Activated gamma-delta T cell (primary cell): ENCODE data around the gene CYP27A1.
"Not testable (repeated sequence)": the region's sequence is repeated elsewhere in the genome, so short reads cannot be mapped to it uniquely, and the experiment has no call there.

Source experiments
- DNase-seq: peaks from one replicate; lab custom pipeline; 2025; lab: John Stamatoyannopoulos, UW

The CYP27A1 gene

DNA sequence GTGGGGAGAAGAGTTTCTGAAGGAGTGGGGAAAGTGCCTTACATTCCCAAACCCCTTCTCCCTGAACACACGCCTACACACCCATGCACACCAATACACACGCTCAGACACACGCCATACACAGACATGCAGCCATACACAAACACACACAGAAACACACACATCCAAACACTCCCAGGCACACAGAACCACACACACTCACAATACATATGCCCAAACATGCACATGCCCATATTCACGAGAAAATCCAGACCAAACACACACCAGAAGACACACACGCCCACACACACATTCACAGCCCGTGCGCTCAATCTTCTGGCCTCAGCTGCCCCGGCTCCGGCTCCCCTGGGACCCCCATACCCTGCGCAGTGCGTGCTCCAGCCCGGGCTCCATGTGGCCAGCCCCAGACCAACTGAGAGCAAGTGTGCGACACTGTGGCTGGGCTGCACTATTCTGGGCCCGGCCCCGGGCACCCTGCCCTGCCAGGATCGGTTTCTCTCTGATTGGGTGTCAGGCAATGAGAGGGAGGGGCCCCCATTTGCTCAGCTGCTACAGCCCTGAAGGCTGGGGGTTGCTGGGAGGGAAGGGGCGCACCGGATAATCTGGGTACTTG, 49.5 kb downstream of the CYP27A1 start, which contains the start of gene PRKAG3:
Gene PRKAG3 (minus strand): TSS at position 426 of the 613 bp plus-strand sequence.
- DNase-seq, result no peak

- no peak for DNase-seq
These were observed 50.1 kb downstream of the CYP27A1 start for GRCh38 chr2:218832081-218832480.

DNA sequence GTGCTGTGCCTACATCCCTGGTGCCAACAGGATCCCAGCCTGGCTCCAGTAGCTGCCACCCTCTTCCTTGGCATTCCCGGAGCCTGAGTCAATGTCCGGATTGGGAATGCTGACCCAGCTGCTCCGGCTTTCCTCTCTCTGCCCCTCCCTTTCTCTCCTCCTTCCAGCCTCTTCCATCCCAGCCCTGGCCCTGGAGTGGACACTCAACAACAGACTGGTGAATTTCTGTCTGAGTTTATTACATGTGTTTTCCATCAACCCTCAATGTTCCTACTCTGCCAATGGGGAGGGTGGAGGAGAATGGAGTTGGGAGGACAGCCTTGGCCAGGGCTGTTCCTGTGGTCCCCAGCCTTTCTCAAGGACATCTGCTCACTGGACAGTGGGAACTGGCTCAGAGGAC, 50.6 kb downstream of the CYP27A1 start:
- no peak for DNase-seq

GRCh38 chr2:218833023-218833609, 51.2 kb downstream of the CYP27A1 start:
- DNase-seq, result no peak

DNA sequence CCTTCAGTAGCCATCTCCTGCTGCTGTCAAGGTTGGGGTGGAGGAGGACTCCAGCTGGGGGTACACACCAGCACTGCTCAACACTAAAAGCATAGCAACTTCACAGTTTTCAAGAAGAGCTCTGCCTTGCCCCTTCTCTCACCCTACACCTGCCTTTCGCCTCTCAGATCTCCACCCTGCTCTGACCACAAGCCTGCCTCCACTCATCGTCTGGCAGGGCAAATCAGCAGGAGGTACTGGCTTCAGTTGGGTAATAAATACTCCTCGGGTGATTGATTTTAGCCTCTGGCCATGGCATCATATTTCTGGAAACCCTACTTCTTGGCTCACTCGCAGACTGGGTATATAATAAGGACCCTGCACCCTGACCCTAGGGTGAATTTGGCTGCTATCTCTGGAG, 52.7 kb downstream of the CYP27A1 start:
- DNase-seq, result no peak

GRCh38 chr2:218837495-218837894, 55.5 kb downstream of the CYP27A1 start:
- DNase-seq, result no peak

GRCh38 chr2:218839430-218839829, 57.5 kb downstream of the CYP27A1 start:
- no peak for DNase-seq

GRCh38 chr2:218839888-218840287, 57.9 kb downstream of the CYP27A1 start:
- DNase-seq, result no peak

DNA sequence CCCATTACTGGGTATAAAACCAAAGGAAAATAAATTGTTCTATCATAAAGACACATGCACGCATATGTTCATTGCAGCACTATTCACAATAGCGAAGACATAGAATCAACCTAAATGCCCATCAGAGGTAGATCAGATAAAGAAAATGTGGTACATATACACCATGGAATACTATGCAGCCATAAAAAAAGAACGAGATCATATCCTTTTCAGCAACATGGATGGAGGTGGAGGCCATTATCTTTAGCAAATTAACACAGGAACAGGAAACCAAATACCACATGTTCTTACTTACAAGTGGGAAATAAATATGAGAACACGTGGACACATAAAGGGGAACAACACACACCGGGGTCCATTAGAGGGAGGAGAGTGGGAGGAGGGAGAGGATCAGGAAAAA, 62.4 kb downstream of the CYP27A1 start:
- not testable (repeated sequence) for DNase-seq

GRCh38 chr2:218846963-218847362, 65.0 kb downstream of the CYP27A1 start:
- not testable (repeated sequence) for DNase-seq

DNA sequence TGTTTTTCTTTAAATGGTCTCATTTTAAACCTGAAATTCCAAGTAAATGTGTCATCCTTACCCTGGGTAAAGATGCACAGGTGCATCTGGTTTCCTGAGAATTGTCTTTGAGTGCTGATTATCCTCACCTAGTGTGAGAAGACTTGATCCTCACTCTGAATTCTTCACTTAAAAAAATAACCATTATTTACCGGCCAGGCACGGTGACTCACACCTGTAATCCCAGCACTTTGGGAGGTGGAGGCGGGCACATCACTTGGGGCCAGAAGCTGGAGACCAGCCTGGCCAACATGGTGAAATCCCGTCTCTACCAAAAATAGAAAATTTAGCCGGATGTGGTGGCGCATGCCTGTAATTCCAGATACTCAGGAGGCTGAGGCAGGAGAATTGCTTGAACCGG, 67.8 kb downstream of the CYP27A1 start:
- no peak for DNase-seq

DNA sequence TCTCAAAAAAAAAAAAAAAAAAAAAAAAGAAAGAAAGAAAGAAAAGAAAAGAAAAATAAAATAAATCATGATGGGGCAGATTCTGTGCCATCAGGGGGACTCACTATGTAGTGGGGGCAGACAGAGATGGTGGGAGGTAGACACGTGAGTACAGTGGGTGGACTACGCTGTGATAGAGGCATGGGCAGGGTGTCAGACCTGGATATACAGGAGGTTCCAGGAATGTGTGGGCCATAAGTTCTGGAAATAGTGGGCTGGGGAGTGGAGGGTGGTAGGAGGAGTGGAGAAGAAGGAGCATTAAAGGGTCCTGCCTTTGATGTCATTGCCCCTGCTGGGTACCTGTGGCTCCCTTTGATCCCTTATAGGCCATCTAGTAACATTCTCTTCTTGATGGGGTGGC, 68.8 kb downstream of the CYP27A1 start:
- DNase-seq, result no peak

DNA sequence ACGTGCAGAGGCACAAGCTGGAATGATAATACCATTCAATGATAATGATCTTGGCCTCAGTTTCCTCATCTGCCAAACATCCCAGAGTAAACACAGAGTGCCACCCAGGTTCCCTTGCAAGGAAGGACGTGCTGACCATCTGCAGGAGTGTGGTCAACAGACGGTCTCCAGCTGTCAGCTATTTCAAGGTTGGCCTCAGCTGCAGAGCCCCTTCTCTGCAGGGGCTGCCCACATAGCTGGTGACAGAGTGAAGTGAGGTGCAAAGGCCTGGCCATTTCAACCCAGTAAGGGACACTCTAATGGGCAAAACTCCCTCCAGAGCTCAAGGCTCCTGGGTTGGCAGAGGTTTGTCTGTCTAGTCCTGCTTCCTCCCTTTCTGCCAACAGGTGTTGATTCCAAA, 69.3 kb downstream of the CYP27A1 start:
- no peak for DNase-seq

DNA sequence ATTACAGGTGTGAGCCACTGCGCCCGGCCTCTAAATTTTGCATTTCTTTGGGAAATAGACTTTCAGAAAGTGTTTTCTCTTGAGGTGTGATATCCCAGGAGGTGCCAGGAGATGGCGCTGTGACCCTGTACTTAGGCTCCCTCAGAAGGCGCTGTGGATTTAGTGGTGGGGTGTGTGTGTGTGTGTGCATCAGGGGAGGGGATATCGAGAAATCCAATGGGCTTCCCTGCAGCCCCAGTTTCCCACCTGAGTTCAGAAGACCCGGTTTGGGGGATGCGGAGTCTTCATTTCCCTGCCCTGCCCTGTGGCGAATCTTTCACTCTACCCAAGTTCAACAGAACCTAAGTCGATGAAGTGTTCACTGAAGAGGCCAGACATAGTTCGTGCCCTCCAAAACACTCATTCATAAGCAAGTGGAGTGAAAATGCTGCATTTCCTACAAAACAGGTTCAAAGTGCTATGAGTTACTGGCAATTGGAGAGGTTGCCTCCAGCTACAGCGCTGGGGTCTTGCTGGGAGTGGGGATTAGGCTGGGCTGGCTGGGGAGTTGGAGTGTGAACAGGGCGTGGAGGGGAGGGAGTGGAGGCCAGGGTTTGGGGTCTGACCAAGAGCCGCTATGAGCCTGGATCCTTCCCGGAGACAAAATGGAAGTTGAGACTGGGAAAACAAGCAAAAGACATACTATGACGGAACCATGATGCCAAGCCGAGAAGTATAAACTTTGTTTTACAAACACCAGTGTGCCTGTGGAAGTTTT, 71.1 kb downstream of the CYP27A1 start:
- DNase-seq, result no peak

- DNase-seq, result no peak
These were observed 71.8 kb downstream of the CYP27A1 start for GRCh38 chr2:218853766-218854165.

DNA sequence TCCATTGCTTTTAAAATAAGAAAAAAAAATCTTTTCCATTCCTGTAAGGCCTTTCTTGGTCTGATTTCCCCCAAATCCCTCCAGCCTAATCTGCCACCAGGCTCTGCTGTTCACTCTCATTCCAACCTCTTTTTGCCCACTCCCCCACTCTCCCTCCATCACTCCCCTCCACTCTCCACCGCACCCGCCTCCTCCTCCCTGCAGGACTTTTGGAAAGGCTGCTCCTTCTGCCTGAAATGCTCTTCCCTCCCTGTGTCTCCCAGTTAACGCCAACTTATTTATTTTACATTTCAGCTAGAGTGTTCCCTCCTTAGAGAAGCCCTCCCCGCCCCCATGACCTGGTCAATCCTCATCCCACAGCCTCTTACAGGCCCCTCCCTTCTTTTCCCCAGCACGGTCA, 72.9 kb downstream of the CYP27A1 start:
- no peak for DNase-seq

DNA sequence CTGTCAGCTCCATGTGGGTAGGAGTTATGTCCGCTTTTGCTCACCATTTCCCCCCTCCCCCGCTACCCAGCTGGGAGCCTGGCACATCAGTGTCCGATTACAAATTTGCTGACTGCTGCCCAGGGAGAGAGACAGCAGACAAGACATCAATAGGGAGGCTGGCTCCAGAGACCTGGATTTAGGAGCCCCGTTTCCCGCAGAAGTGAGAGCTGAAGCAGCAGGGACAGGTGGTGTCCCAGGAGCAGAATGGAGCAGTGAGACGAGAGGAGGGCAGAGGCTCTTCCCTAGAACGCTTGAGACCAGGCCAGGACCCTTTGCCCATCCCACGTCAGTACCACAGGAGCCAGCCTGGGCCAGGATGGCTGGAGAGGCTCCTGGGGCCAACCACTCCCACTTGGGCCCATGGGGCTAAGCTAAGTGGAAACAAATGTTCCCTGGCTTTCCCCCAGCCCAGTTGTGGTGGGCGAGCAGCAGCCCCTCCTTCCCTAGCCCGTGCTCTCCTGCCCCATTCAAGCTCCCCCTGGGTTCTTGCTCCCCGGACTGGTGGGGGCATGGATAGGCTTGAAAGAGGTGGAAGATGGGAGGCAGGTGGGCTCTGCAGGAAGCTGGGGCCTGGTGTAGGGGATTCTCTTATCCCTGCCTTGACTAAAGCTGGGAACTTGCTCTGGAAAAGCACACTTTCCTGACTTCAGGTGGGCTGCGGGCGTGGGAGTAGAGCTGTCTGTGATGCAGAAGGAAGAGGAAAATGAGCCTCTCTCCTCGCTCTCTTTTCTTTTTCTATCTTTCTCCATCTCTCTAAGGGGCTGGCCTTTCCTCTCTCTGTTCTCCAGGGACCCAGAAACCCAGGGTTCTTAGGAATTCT, 73.6 kb downstream of the CYP27A1 start:
- DNase-seq, result no peak

- DNase-seq, result no peak
These were observed 74.4 kb downstream of the CYP27A1 start for GRCh38 chr2:218856167-218856895.

- DNase-seq, result no peak
These were observed 74.9 kb downstream of the CYP27A1 start for GRCh38 chr2:218856896-218857243.

DNA sequence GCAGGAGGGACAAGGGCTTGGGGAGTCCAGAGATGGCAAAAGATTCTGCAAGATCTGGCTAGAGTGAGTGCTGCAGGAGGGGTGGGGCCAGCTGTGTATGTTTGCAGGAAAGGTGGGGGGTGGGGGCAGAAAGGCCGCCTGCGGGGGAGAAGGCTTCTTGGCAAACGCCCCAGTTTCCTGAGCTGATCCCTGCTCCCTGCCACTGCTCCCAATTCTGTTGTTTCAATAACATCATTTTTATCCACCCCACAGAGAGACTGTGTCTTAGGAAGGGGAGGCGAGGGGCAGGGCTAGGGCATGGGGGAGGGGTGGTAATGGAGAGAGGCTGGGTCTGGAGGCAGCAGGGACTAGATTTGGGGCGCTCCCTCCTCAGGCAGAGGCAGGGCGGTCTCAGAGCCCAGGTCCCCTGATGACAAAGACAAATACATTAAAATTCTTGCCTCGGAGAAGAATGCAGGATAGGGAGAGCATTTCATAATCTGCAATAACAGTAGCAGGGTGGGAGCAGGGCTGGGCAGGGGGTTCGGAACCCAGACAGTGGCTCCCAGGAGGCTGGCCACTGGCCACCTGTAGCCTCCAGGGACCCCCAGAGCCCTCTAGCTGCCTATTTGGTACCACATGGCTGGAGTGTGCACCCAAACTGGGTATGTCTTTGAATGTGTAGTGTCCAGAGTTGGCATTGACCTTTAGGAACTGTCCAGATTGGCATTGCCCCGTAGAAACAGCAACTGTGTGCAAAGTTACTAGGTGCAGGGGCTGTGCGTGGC, 75.6 kb downstream of the CYP27A1 start:
- DNase-seq, result no peak

DNA sequence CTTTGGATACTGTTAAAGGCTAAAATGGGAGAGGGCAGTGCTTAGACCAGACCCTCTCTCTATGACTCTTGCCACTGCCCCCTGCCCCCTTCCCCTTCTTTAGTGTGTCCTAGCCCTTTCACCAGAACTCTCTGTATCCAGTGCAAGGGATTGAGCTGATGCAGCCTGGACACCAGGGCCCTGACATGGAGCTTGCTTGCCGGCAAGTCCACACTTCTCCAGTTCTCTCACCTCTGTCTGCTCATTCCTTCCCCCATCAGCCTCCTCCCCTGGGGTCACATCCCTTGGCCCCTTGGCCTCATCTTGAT, 76.1 kb downstream of the CYP27A1 start:
- DNase-seq, result no peak
